GM19372 (cell line): ENCODE measurements around the gene CYP3A4.
"Not testable (repeated sequence)": the region's sequence is repeated elsewhere in the genome, so short reads cannot be mapped to it uniquely, and the experiment has no call there.

Source experiments
- ATAC-seq: cut with Tn5 transposase; IDR thresholded peaks from one replicate; pipeline ENCODE4 v1.9.1; 2021; ENCODE audit warnings: mild to moderate bottlenecking, low read depth, moderate library complexity; ENCODE audit not compliant: unreplicated experiment

The CYP3A4 gene

GRCh38 chr7:99793443-99793842 lies 9.5 kb upstream of the CYP3A4 start:
- ATAC-seq, result no peak

- ATAC-seq, result no peak
These were observed 9.0 kb upstream of the CYP3A4 start for GRCh38 chr7:99792967-99793366.

GRCh38 chr7:99791667-99792369 lies 7.8 kb upstream of the CYP3A4 start:
- ATAC-seq, result no peak

- ATAC-seq, result no peak
These were observed 7.0 kb upstream of the CYP3A4 start for GRCh38 chr7:99791021-99791420.

GRCh38 chr7:99790407-99790806 lies 6.4 kb upstream of the CYP3A4 start:
- no peak for ATAC-seq

- no peak for ATAC-seq
These were observed 5.6 kb upstream of the CYP3A4 start for GRCh38 chr7:99789441-99790070.

- no peak for ATAC-seq
These were observed 4.6 kb upstream of the CYP3A4 start for GRCh38 chr7:99788554-99788953.

GRCh38 chr7:99786726-99787335 lies 2.8 kb upstream of the CYP3A4 start:
- ATAC-seq, result no peak

- ATAC-seq, result not testable (repeated sequence)
These were observed 1.7 kb upstream of the CYP3A4 start for GRCh38 chr7:99785654-99786053.

- ATAC-seq, result no peak
These were observed 1.7 kb downstream of the CYP3A4 start for GRCh38 chr7:99782012-99782953.

- ATAC-seq, result no peak
These were observed 3.4 kb downstream of the CYP3A4 start for GRCh38 chr7:99780588-99780987.

GRCh38 chr7:99779949-99780348 lies 4.0 kb downstream of the CYP3A4 start:
- ATAC-seq, result no peak

- no peak for ATAC-seq
These were observed 5.1 kb downstream of the CYP3A4 start for GRCh38 chr7:99778880-99779279.

- not testable (repeated sequence) for ATAC-seq
These were observed 10.6 kb downstream of the CYP3A4 start for GRCh38 chr7:99773395-99773794.

GRCh38 chr7:99772565-99772964 lies 11.4 kb downstream of the CYP3A4 start:
- ATAC-seq, result no peak

GRCh38 chr7:99769494-99769893 lies 14.5 kb downstream of the CYP3A4 start:
- ATAC-seq, result not testable (repeated sequence)

- no peak for ATAC-seq
These were observed 15.5 kb downstream of the CYP3A4 start for GRCh38 chr7:99768471-99768870.

- ATAC-seq, result peak; percentile 61
These were observed 16.3 kb downstream of the CYP3A4 start for GRCh38 chr7:99767662-99768061.

GRCh38 chr7:99766484-99767099 lies 17.4 kb downstream of the CYP3A4 start:
- no peak for ATAC-seq

GRCh38 chr7:99764478-99764877 lies 19.5 kb downstream of the CYP3A4 start:
- no peak for ATAC-seq
